GM21360 (cell line): ENCODE data around the gene STX8.

Source experiments
- ATAC-seq: cut with Tn5 transposase; IDR thresholded peaks from one replicate; pipeline ENCODE4 v1.9.1; 2021; ENCODE audit warnings: mild to moderate bottlenecking, moderate library complexity; ENCODE audit not compliant: unreplicated experiment

STX8 gene

GRCh38 chr17:9215465-9215864, 360.2 kb downstream of the STX8 start:
- no peak for ATAC-seq

- no peak for ATAC-seq
Measured at GRCh38 chr17:9213303-9213640, 362.3 kb downstream of the STX8 start.

GRCh38 chr17:9212376-9213302, 363.0 kb downstream of the STX8 start:
- ATAC-seq = no peak

GRCh38 chr17:9211133-9211765, 364.4 kb downstream of the STX8 start:
- no peak for ATAC-seq

- no peak for ATAC-seq
Measured at GRCh38 chr17:9209781-9210370, 365.7 kb downstream of the STX8 start.

GRCh38 chr17:9209347-9209746, 366.3 kb downstream of the STX8 start:
- ATAC-seq = no peak

- no peak for ATAC-seq
Measured at GRCh38 chr17:9208381-9209105, 367.1 kb downstream of the STX8 start.

GRCh38 chr17:9206741-9207332, 368.8 kb downstream of the STX8 start:
- ATAC-seq = no peak

- ATAC-seq = no peak
Measured at GRCh38 chr17:9206410-9206703, 369.3 kb downstream of the STX8 start.

- ATAC-seq = no peak
Measured at GRCh38 chr17:9205520-9206409, 369.9 kb downstream of the STX8 start.

- ATAC-seq = no peak
Measured at GRCh38 chr17:9204637-9205329, 370.8 kb downstream of the STX8 start.

GRCh38 chr17:9203771-9204425, 371.7 kb downstream of the STX8 start:
- no peak for ATAC-seq

- ATAC-seq = no peak
Measured at GRCh38 chr17:9202532-9202931, 373.1 kb downstream of the STX8 start.

- no peak for ATAC-seq
Measured at GRCh38 chr17:9200699-9201359, 374.8 kb downstream of the STX8 start.
